ENCODE data around the gene ZNF462. TPM values are rescaled to one million over a fixed set of nuclear protein-coding genes. Genes with fewer than 3 reads are reported as not detected.

The ZNF462 gene
- total RNA-seq, 1 experiment from 2014 or later, result 164 TPM

DNA sequence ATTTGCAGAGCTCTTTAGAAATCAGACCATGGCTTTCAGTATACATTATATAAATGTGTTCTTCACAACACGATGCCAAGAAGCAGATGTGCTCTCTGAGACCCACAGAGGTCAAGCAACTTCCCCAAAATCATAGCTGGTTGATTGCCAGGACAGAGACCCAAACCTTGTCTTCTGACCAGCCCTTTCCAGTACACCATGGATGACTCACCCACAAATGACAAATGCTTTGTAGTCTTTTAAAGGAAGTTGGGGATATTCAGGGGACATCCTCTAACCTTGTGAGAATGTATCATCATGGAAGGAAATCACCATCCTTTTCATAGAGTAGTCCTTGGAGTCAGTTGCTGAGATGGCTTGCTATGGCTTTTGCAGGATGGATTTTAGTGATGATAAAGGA lies 30.1 kb downstream of the ZNF462 start:
- H4K91ac ChIP-seq (ENCODE audit: insufficient read length, low read depth, low read length), result no peak overlapping the region
- no peak overlapping the region for H2BK120ac ChIP-seq (ENCODE audit: low read depth, low read length, poor library complexity, severe bottlenecking)
- no peak overlapping the region for H3T11ph ChIP-seq (ENCODE audit: low read length)
- no peaks in the 10 kb centered on the region for H3K9me3 ChIP-seq (ENCODE audit: control insufficient read depth, low read depth, low read length)
- no CpG with 5 or more reads among the region's 1 CpG for WGBS (ENCODE audit: extremely low coverage, insufficient read length, low lambda C conversion rate)
- TF ChIP-seq, protein P1, sequence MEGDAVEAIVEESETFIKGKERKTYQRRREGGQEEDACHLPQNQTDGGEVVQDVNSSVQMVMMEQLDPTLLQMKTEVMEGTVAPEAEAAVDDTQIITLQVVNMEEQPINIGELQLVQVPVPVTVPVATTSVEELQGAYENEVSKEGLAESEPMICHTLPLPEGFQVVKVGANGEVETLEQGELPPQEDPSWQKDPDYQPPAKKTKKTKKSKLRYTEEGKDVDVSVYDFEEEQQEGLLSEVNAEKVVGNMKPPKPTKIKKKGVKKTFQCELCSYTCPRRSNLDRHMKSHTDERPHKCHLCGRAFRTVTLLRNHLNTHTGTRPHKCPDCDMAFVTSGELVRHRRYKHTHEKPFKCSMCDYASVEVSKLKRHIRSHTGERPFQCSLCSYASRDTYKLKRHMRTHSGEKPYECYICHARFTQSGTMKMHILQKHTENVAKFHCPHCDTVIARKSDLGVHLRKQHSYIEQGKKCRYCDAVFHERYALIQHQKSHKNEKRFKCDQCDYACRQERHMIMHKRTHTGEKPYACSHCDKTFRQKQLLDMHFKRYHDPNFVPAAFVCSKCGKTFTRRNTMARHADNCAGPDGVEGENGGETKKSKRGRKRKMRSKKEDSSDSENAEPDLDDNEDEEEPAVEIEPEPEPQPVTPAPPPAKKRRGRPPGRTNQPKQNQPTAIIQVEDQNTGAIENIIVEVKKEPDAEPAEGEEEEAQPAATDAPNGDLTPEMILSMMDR (conservative IDR thresholded peaks at IDR 0.05), result no peak
- H3K23ac ChIP-seq (ENCODE audit: insufficient read length, low read depth, low read length), result no peak overlapping the region
- peaks cover 60% of the 10 kb centered on the region; the same call in 1 of the 2 replicates for H3K79me2 ChIP-seq (ENCODE audit: insufficient read depth, low read length)
- H3K27ac Mint-ChIP-seq, result peak overlapping the region; percentile 75 to 95 (median 93); a peak in 5 of 7 replicates
- H4K5ac ChIP-seq (ENCODE audit: insufficient read length, low read depth, low read length), result no peak overlapping the region
- H2BK20ac ChIP-seq (ENCODE audit: low read depth, low read length, poor library complexity, severe bottlenecking), result no peak overlapping the region
- H3K14ac ChIP-seq (ENCODE audit: insufficient read depth, low read length), result no peak overlapping the region
- H3K9me3 Mint-ChIP-seq, result no peaks in the 10 kb centered on the region
- no peak overlapping the region for H2AFZ ChIP-seq (ENCODE audit: low read length)
- no peaks in the 10 kb centered on the region for H4K20me1 ChIP-seq (ENCODE audit: control insufficient read depth, insufficient read depth, insufficient read length)
- H3K27me3 Mint-ChIP-seq (ENCODE audit: low read depth), result no peaks in the 10 kb centered on the region
- H3K36me3 Mint-ChIP-seq (ENCODE audit: insufficient read depth in 1 of 3, low read depth in 3 of 3), result peaks cover 3 to 23% (median 16%) of the 10 kb centered on the region in 3 experiments; a peak in 5 of 7 replicates
- no peak overlapping the region for H2BK5ac ChIP-seq (ENCODE audit: insufficient read length, low read length)
- H2AK5ac ChIP-seq (ENCODE audit: insufficient read length, low read length), result no peak overlapping the region
- H2BK15ac ChIP-seq (ENCODE audit: low read depth, low read length), result no peak overlapping the region
- H3K27ac ChIP-seq (ENCODE audit: insufficient read length, low read depth, low read length), result no peak overlapping the region
- H3K4me2 ChIP-seq (ENCODE audit: insufficient read depth, insufficient read length, low read length), result no peak overlapping the region
- peak overlapping the region; percentile 33 for H3K18ac ChIP-seq (ENCODE audit: insufficient read length, low read depth, low read length)
- H3K4ac ChIP-seq (ENCODE audit: low read depth, low read length), result no peak overlapping the region
- no peak overlapping the region for H4K8ac ChIP-seq (replicated peaks; ENCODE audit: insufficient read length, low read depth, low read length)
- peaks cover 76 to 86% of the 10 kb centered on the region in 2 experiments for H3K4me1 Mint-ChIP-seq
- H3K9ac ChIP-seq (ENCODE audit: extremely low read depth, insufficient read length, low read length), result no peak overlapping the region
- H3K4me3 Mint-ChIP-seq, result no peak overlapping the region; a peak in 1 of 5 replicates
- H3K79me1 ChIP-seq (ENCODE audit: insufficient read depth, low read depth, low read length, poor library complexity, severe bottlenecking), result peaks cover 7% of the 10 kb centered on the region
- H3K23me2 ChIP-seq (ENCODE audit: insufficient read length, low read depth, low read length, poor library complexity, severe bottlenecking), result no peaks in the 10 kb centered on the region
- H3K56ac ChIP-seq (ENCODE audit: insufficient read length, low read depth, low read length), result no peak overlapping the region
- peaks cover 42% of the 10 kb centered on the region for H3K4me1 ChIP-seq (ENCODE audit: insufficient read depth, low read length)
- H2BK12ac ChIP-seq (ENCODE audit: insufficient read length, low read depth, low read length), result no peak overlapping the region
- DNase-seq, result no peak
- no peaks in the 10 kb centered on the region for H3K27me3 ChIP-seq (ENCODE audit: insufficient read depth, low read length)
